Measurements from ENCODE around the gene L1CAM.

Gene L1CAM

GRCh38 chrX:153825042-153825441 is 60.9 kb downstream of the L1CAM start:
- Histone ChIP-seq H3K9ac (ENCODE audit: low read length) (no peak overlapping the region), H3K79me2 (ENCODE audit: insufficient read depth, low read length) (no peaks in the 10 kb centered on the region), H3K4me2 (ENCODE audit: low read depth, low read length, poor library complexity, severe bottlenecking) (no peak overlapping the region), H4K20me1 (ENCODE audit: low read depth, low read length) (no peaks in the 10 kb centered on the region), H2AFZ (ENCODE audit: low read depth, low read length, severe bottlenecking) (no peak overlapping the region), H3F3A (ENCODE audit: insufficient read depth) (no peaks in the 10 kb centered on the region), H3K36me3 (ENCODE audit: low read length) (no peaks in the 10 kb centered on the region), H3K4me3 (ENCODE audit: insufficient read depth, low read length, poor library complexity, severe bottlenecking) (no peak overlapping the region), H3K9me2 (replicated peaks; ENCODE audit: insufficient read depth, low read length) (no peaks in the 10 kb centered on the region), H3K9me3 (ENCODE audit: insufficient read depth, low read length) (no peaks in the 10 kb centered on the region), H3K27ac (ENCODE audit: low read depth, low read length) (no peak overlapping the region), H3K27me3 (ENCODE audit: low read length) (no peaks in the 10 kb centered on the region)
- TF ChIP-seq, protein P1, sequence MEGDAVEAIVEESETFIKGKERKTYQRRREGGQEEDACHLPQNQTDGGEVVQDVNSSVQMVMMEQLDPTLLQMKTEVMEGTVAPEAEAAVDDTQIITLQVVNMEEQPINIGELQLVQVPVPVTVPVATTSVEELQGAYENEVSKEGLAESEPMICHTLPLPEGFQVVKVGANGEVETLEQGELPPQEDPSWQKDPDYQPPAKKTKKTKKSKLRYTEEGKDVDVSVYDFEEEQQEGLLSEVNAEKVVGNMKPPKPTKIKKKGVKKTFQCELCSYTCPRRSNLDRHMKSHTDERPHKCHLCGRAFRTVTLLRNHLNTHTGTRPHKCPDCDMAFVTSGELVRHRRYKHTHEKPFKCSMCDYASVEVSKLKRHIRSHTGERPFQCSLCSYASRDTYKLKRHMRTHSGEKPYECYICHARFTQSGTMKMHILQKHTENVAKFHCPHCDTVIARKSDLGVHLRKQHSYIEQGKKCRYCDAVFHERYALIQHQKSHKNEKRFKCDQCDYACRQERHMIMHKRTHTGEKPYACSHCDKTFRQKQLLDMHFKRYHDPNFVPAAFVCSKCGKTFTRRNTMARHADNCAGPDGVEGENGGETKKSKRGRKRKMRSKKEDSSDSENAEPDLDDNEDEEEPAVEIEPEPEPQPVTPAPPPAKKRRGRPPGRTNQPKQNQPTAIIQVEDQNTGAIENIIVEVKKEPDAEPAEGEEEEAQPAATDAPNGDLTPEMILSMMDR (IDR thresholded peaks at IDR 0.05; ENCODE audit: insufficient read depth, low read length, poor library complexity, severe bottlenecking), result no peak
- no peak for TF ChIP-seq EZH2phosphoT487 (conservative IDR thresholded peaks at IDR 0.05; ENCODE audit: low read length)

DNA sequence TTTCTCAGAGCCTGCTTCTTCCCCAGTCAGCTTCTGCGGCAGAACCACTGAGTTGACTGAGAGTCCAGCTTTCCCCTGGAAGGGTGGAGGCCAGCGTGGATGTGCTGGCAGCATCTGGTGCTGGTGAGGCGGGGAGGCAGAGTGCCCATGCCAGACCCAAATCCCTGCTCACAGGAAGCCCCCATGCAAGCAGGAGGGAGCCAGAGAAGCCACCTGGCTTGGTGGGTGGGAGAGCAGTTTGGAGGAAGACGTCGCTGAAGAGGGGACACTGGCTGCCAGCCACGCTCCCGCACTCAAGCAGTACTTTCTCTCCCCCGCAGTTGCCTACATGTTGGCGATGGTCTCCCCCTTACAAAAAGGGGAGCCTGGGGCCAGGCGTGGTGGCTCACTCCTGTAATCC is 61.6 kb downstream of the L1CAM start:
- H3K36me3 ChIP-seq (ENCODE audit: low read length), result no peaks in the 10 kb centered on the region
- no peaks in the 10 kb centered on the region for H3K79me2 ChIP-seq (ENCODE audit: insufficient read depth, low read length)
- no peaks in the 10 kb centered on the region for H3K27me3 ChIP-seq (ENCODE audit: low read length)
- no peaks in the 10 kb centered on the region for H3F3A ChIP-seq (ENCODE audit: insufficient read depth)
- no peak overlapping the region for H3K4me2 ChIP-seq (ENCODE audit: low read depth, low read length, poor library complexity, severe bottlenecking)
- no peak for TF ChIP-seq EZH2phosphoT487 (conservative IDR thresholded peaks at IDR 0.05; ENCODE audit: low read length)
- TF ChIP-seq, protein P1 (IDR thresholded peaks at IDR 0.05; ENCODE audit: insufficient read depth, low read length, poor library complexity, severe bottlenecking), result no peak
- no peak overlapping the region for H3K9ac ChIP-seq (ENCODE audit: low read length)
- H3K9me2 ChIP-seq (replicated peaks; ENCODE audit: insufficient read depth, low read length), result no peaks in the 10 kb centered on the region
- H3K27ac ChIP-seq (ENCODE audit: low read depth, low read length), result no peak overlapping the region
- no peak overlapping the region for H3K4me3 ChIP-seq (ENCODE audit: insufficient read depth, low read length, poor library complexity, severe bottlenecking)
- H4K20me1 ChIP-seq (ENCODE audit: low read depth, low read length), result no peaks in the 10 kb centered on the region
- H2AFZ ChIP-seq (ENCODE audit: low read depth, low read length, severe bottlenecking), result no peak overlapping the region
- H3K9me3 ChIP-seq (ENCODE audit: insufficient read depth, low read length), result no peaks in the 10 kb centered on the region

DNA sequence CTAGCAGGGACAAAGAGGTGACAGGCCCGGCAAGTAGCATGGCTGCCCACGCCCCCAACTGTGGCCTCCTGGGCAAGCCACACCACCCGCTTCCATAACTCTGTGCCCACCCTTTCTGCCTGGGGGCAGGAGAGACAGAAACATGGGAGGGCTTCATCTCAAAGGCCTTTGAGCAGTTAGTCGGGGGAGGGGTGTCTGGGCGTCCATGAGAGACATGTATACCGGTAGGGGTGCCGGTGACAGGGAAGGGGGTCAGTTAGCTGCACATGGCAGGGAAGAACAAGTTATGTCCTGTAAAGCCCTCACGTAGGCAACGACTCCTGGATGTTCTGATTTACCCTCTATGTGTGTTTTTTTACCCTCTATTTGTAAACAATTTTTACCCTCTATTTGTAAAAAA is 64.9 kb downstream of the L1CAM start:
- H2AFZ ChIP-seq (ENCODE audit: low read depth, low read length, severe bottlenecking), result no peak overlapping the region
- H3K9ac ChIP-seq (ENCODE audit: low read length), result no peak overlapping the region
- no peaks in the 10 kb centered on the region for H3F3A ChIP-seq (ENCODE audit: insufficient read depth)
- H3K9me2 ChIP-seq (replicated peaks; ENCODE audit: insufficient read depth, low read length), result no peaks in the 10 kb centered on the region
- no peak overlapping the region for H3K27ac ChIP-seq (ENCODE audit: low read depth, low read length)
- H3K4me2 ChIP-seq (ENCODE audit: low read depth, low read length, poor library complexity, severe bottlenecking), result no peak overlapping the region
- H3K27me3 ChIP-seq (ENCODE audit: low read length), result no peaks in the 10 kb centered on the region
- H3K4me3 ChIP-seq (ENCODE audit: insufficient read depth, low read length, poor library complexity, severe bottlenecking), result no peak overlapping the region
- no peaks in the 10 kb centered on the region for H3K9me3 ChIP-seq (ENCODE audit: insufficient read depth, low read length)
- H4K20me1 ChIP-seq (ENCODE audit: low read depth, low read length), result no peaks in the 10 kb centered on the region
- H3K36me3 ChIP-seq (ENCODE audit: low read length), result no peaks in the 10 kb centered on the region
- TF ChIP-seq, protein P1 (IDR thresholded peaks at IDR 0.05; ENCODE audit: insufficient read depth, low read length, poor library complexity, severe bottlenecking), result no peak
- TF ChIP-seq EZH2phosphoT487 (conservative IDR thresholded peaks at IDR 0.05; ENCODE audit: low read length), result no peak
- H3K79me2 ChIP-seq (ENCODE audit: insufficient read depth, low read length), result no peaks in the 10 kb centered on the region
